HEK293 (cell line): ENCODE data around the gene ANKRD61.
"Not testable (repeated sequence)": the region's sequence is repeated elsewhere in the genome, so short reads cannot be mapped to it uniquely, and the experiment has no call there.

Experiments used
- CTCF ChIA-PET: fragments of 350-600 bp; formaldehyde crosslinking; extraction: SDS; loops from one replicate; lab custom pipeline; 2021; ENCODE audit warnings: antibody characterized with exemption; lab: Yijun Ruan, JAX
- POLR2A ChIA-PET: fragments of 300-600 bp; formaldehyde crosslinking; extraction: SDS; loops from one replicate; lab custom pipeline; 2020; ENCODE audit warnings: antibody characterized with exemption, inconsistent platforms; lab: Yijun Ruan, JAX
- H3K27ac ChIP-seq: fragments of 200-500 bp; sonication (Bioruptor generic); 2 replicates; pipeline ENCODE4 v1.5.1; 2014; ENCODE audit warnings: low read depth, low read length, control low read depth, inconsistent platforms; ENCODE audit errors: extremely low read depth
- H3K36me3 ChIP-seq, 2 experiments: fragments of 200-500 bp in 1 of 2; sonication (Bioruptor generic) in 1 of 2; 1 replicate in 1 of 2; 2 replicates in 1 of 2; pipeline ENCODE4 v1.5.1; 2014 to 2017; ENCODE audit warnings: inconsistent platforms in 2 of 2, low read length in 2 of 2; ENCODE audit not compliant: control insufficient read depth in 2 of 2, insufficient read depth in 1 of 2
- H3K4me1 ChIP-seq: fragments of 200-500 bp; sonication (Bioruptor generic); 2 replicates; pipeline ENCODE4 v1.5.1; 2014; ENCODE audit warnings: mild to moderate bottlenecking, low read length, inconsistent platforms; ENCODE audit not compliant: control insufficient read depth, insufficient read depth
- H3K4me3 ChIP-seq: 2 replicates; pipeline ENCODE4 v1.5.1; 2011; ENCODE audit warnings: low read depth, mild to moderate bottlenecking, control low read depth, low read length, moderate library complexity
- H3K9me3 ChIP-seq: fragments of 200-500 bp; sonication (Bioruptor generic); 2 replicates; pipeline ENCODE4 v1.5.1; 2014; ENCODE audit warnings: low read depth, low read length, inconsistent platforms; ENCODE audit not compliant: control insufficient read depth, insufficient read depth
- EGR2 ChIP-seq: fragments of 450-650 bp; formaldehyde crosslinking; IDR thresholded peaks from 2 replicates; pipeline ENCODE4 v1.5.1; 2016; ENCODE audit warnings: low read depth, missing biosample characterization, missing genetic modification characterization
- GLI2 ChIP-seq: fragments of 450-650 bp; formaldehyde crosslinking; IDR thresholded peaks from 2 replicates; pipeline ENCODE4; 2017; ENCODE audit warnings: missing biosample characterization, missing genetic modification characterization, low read depth, borderline replicate concordance
- KLF1 ChIP-seq: fragments of 450-650 bp; formaldehyde crosslinking; IDR thresholded peaks from 2 replicates; pipeline ENCODE4 v1.5.1; 2016; ENCODE audit warnings: missing biosample characterization, missing genetic modification characterization
- KLF16 ChIP-seq: fragments of 450-650 bp; formaldehyde crosslinking; IDR thresholded peaks from 2 replicates; pipeline ENCODE4 v1.5.1; 2017; ENCODE audit warnings: missing biosample characterization, missing genetic modification characterization
- KLF9 ChIP-seq: fragments of 450-650 bp; formaldehyde crosslinking; IDR thresholded peaks from 2 replicates; pipeline ENCODE4 v1.5.1; 2016; ENCODE audit warnings: missing biosample characterization, missing genetic modification characterization, low read depth
- PRDM1 ChIP-seq: fragments of 450-650 bp; formaldehyde crosslinking; IDR thresholded peaks from 2 replicates; pipeline ENCODE4; 2016; ENCODE audit warnings: missing biosample characterization, missing genetic modification characterization
- SCRT2 ChIP-seq: fragments of 450-650 bp; formaldehyde crosslinking; IDR thresholded peaks from 2 replicates; pipeline ENCODE4 v1.5.1; 2016; ENCODE audit warnings: missing biosample characterization, missing genetic modification characterization
- SP7 ChIP-seq: fragments of 450-650 bp; formaldehyde crosslinking; IDR thresholded peaks from 2 replicates; pipeline ENCODE4 v1.5.1; 2016; ENCODE audit warnings: missing biosample characterization, missing genetic modification characterization
- WT1 ChIP-seq: fragments of 450-650 bp; formaldehyde crosslinking; IDR thresholded peaks from 2 replicates; pipeline ENCODE4 v1.5.1; 2016; ENCODE audit warnings: missing biosample characterization, missing genetic modification characterization
- ZBTB44 ChIP-seq: fragments of 450-650 bp; IDR thresholded peaks from 2 replicates; pipeline ENCODE4 v1.5.1; 2018; ENCODE audit warnings: missing biosample characterization, mild to moderate bottlenecking, missing genetic modification characterization
- ZBTB49 ChIP-seq: fragments of 450-650 bp; formaldehyde crosslinking; IDR thresholded peaks from 2 replicates; pipeline ENCODE4 v1.5.1; 2016; ENCODE audit warnings: missing biosample characterization, missing genetic modification characterization, low read depth
- ZBTB7A ChIP-seq: fragments of 450-650 bp; formaldehyde crosslinking; IDR thresholded peaks from 2 replicates; pipeline ENCODE4 v1.5.1; 2016; ENCODE audit warnings: low read depth, missing biosample characterization, missing genetic modification characterization
- ZFP3 ChIP-seq: fragments of 450-650 bp; formaldehyde crosslinking; IDR thresholded peaks from 2 replicates; pipeline ENCODE4 v1.5.1; 2016; ENCODE audit warnings: low read depth, missing biosample characterization, missing genetic modification characterization
- ZNF2 ChIP-seq: fragments of 450-650 bp; formaldehyde crosslinking; IDR thresholded peaks from 2 replicates; pipeline ENCODE4 v1.5.1; 2016; ENCODE audit warnings: missing biosample characterization, missing genetic modification characterization
- ZNF24 ChIP-seq: fragments of 450-650 bp; formaldehyde crosslinking; IDR thresholded peaks from 2 replicates; pipeline ENCODE4 v1.5.1; 2016; ENCODE audit warnings: missing biosample characterization, missing genetic modification characterization
- ZNF292 ChIP-seq: fragments of 450-650 bp; formaldehyde crosslinking; IDR thresholded peaks from 2 replicates; pipeline ENCODE4 v1.5.1; 2016; ENCODE audit warnings: low read depth, missing biosample characterization, missing genetic modification characterization, borderline replicate concordance
- ZNF362 ChIP-seq: fragments of 450-650 bp; formaldehyde crosslinking; IDR thresholded peaks from 2 replicates; pipeline ENCODE4 v1.5.1; 2016; ENCODE audit warnings: missing biosample characterization, missing genetic modification characterization
- ZNF600 ChIP-seq: fragments of 450-650 bp; formaldehyde crosslinking; IDR thresholded peaks from 2 replicates; pipeline ENCODE4 v1.5.1; 2016; ENCODE audit warnings: missing biosample characterization, missing genetic modification characterization
- ZNF626 ChIP-seq: fragments of 450-650 bp; sonication (Bioruptor Pico); formaldehyde crosslinking; IDR thresholded peaks from 2 replicates; pipeline ENCODE4 v1.5.1; 2018; ENCODE audit warnings: missing biosample characterization, missing genetic modification characterization, inconsistent platforms
- ZNF639 ChIP-seq: fragments of 450-650 bp; formaldehyde crosslinking; IDR thresholded peaks from 2 replicates; pipeline ENCODE4 v1.5.1; 2016; ENCODE audit warnings: missing biosample characterization, missing genetic modification characterization
- ZSCAN30 ChIP-seq: fragments of 450-650 bp; IDR thresholded peaks from 2 replicates; pipeline ENCODE4 v1.5.1; 2018; ENCODE audit warnings: missing biosample characterization, mild to moderate bottlenecking, missing genetic modification characterization, moderate library complexity

The ANKRD61 gene

GRCh38 chr7:6057316-6058129 lies 26.3 kb downstream of the ANKRD61 start:
- POLR2A ChIA-PET: no interaction called here
- H3K9me3 ChIP-seq: no peaks in the 10 kb centered on the region
- H3K4me1 ChIP-seq: peaks cover 3% of the 10 kb centered on the region
- peak overlapping the region; percentile 92 for H3K4me3 ChIP-seq
- H3K36me3 ChIP-seq: peaks cover 14 to 16% of the 10 kb centered on the region in 2 experiments
- no peak for TF ChIP-seq ZBTB49 (tag by site-specific recombination)
- no peak for TF ChIP-seq SCRT2 (tag by site-specific recombination)
- TF ChIP-seq ZNF292 (tag by site-specific recombination): no peak
- peak; percentile 44; the same call in 1 of the 2 replicates for TF ChIP-seq KLF9 (tag by site-specific recombination)
- peak; percentile 64 for TF ChIP-seq KLF1
- no peak for TF ChIP-seq SP7
- TF ChIP-seq ZFP3 (tag by site-specific recombination): no peak
- 0 out of 2 replicates have a peak, but pooled peaks have one; percentile 25 for TF ChIP-seq EGR2 (tag by site-specific recombination)
- TF ChIP-seq PRDM1 (tag by site-specific recombination): peak; percentile 64
- no peak for TF ChIP-seq ZNF24 (tag by site-specific recombination)
- no peak for TF ChIP-seq ZNF600 (tag by site-specific recombination)
- 0 out of 2 replicates have a peak, but pooled peaks have one; percentile 34 for TF ChIP-seq KLF16 (tag by site-specific recombination)
- no peak for TF ChIP-seq GLI2
- TF ChIP-seq WT1 (tag by site-specific recombination): no peak
- H3K27ac ChIP-seq: peak overlapping the region; percentile 96; the same call in 1 of the 2 replicates
- CTCF ChIA-PET: interaction anchor here (0.6 to 1.6 kb wide), 5 partner anchors 31 to 173 kb away, joined by 3 to 6 read pairs (median 3); no protein-coding TSS in a partner anchor

GRCh38 chr7:6059941-6060340 lies 28.8 kb downstream of the ANKRD61 start:
- CTCF ChIA-PET, H3K9me3 ChIP-seq, POLR2A ChIA-PET, H3K36me3 ChIP-seq, H3K4me1 ChIP-seq, H3K27ac ChIP-seq, H3K4me3 ChIP-seq: not testable (repeated sequence)

GRCh38 chr7:6071406-6071805 lies 40.2 kb downstream of the ANKRD61 start:
- Histone ChIP-seq H3K4me1 (no peaks in the 10 kb centered on the region), H3K4me3 (no peak overlapping the region), H3K9me3 (no peaks in the 10 kb centered on the region), H3K36me3 (no peaks in the 10 kb centered on the region), H3K27ac (no peak overlapping the region)
- CTCF ChIA-PET: no interaction called here
- POLR2A ChIA-PET: interaction anchor here (0.6 kb wide), 1 partner anchor 20 kb away, joined by 4 read pairs; no protein-coding TSS in a partner anchor
- TF ChIP-seq ZNF362 (tag by site-specific recombination): no peak
- no peak for TF ChIP-seq ZBTB44
- TF ChIP-seq ZNF2 (tag by site-specific recombination): no peak
- no peak for TF ChIP-seq ZNF639
- TF ChIP-seq ZBTB7A (tag by site-specific recombination): no peak
- TF ChIP-seq ZNF626 (tag by site-specific recombination): no peak
- no peak for TF ChIP-seq ZSCAN30 (tag by site-specific recombination)
